ENCODE measurements around the gene OSBPL6. TPM values are rescaled to one million over a fixed set of nuclear protein-coding genes. Genes with fewer than 3 reads are reported as not detected.

The OSBPL6 gene
- total and polyA plus RNA-seq, 2 donors from 2014 or later: 0.91 to 1.4 TPM

GRCh38 chr2:178221556-178221955 lies 27.2 kb downstream of the OSBPL6 start:
- Histone ChIP-seq H3K36me3 (ENCODE audit: control insufficient read depth in 2 of 3, insufficient read depth in 3 of 3, low read length in 3 of 3) (no peaks in the 10 kb centered on the region), H3K4me1 (ENCODE audit: control insufficient read depth in 2 of 3, insufficient read depth in 2 of 3, low read depth in 1 of 3, low read length in 3 of 3) (no peaks in the 10 kb centered on the region), H3K27me3 (ENCODE audit: control insufficient read depth, insufficient read depth, low read length) (no peaks in the 10 kb centered on the region), H3K27ac (ENCODE audit: low read depth in 2 of 2, low read length in 2 of 2) (no peak overlapping the region), H3K4me3 (ENCODE audit: low read length in 3 of 3) (no peak overlapping the region), H3K9ac (ENCODE audit: low read length in 3 of 3) (no peak overlapping the region), H3K9me3 (ENCODE audit: control insufficient read depth in 2 of 3, insufficient read depth in 1 of 3, low read length in 3 of 3) (no peaks in the 10 kb centered on the region)
- no peak for DNase-seq
- no peak for FAIRE-seq
- intact Hi-C loops (cut with DNase I): no loop called here
- TF ChIP-seq CTCF (IDR thresholded peaks at IDR 0.05; ENCODE audit: borderline replicate concordance, extremely low read depth, insufficient read depth): no peak

GRCh38 chr2:178223806-178224205 lies 29.5 kb downstream of the OSBPL6 start:
- H3K9me3 ChIP-seq (ENCODE audit: control insufficient read depth in 2 of 3, insufficient read depth in 1 of 3, low read length in 3 of 3): no peaks in the 10 kb centered on the region
- no peak overlapping the region for H3K27ac ChIP-seq (ENCODE audit: low read depth in 2 of 2, low read length in 2 of 2)
- no peak overlapping the region for H3K9ac ChIP-seq (ENCODE audit: low read length in 3 of 3)
- no peaks in the 10 kb centered on the region for H3K27me3 ChIP-seq (ENCODE audit: control insufficient read depth, insufficient read depth, low read length)
- no peaks in the 10 kb centered on the region for H3K4me1 ChIP-seq (ENCODE audit: control insufficient read depth in 2 of 3, insufficient read depth in 2 of 3, low read depth in 1 of 3, low read length in 3 of 3)
- intact Hi-C loops (cut with DNase I): no loop called here
- no peak overlapping the region for H3K4me3 ChIP-seq (ENCODE audit: low read length in 3 of 3)
- no peak for TF ChIP-seq CTCF (IDR thresholded peaks at IDR 0.05; ENCODE audit: borderline replicate concordance, extremely low read depth, insufficient read depth)
- FAIRE-seq (no peak), DNase-seq (no peak)
- no peaks in the 10 kb centered on the region for H3K36me3 ChIP-seq (ENCODE audit: control insufficient read depth in 2 of 3, insufficient read depth in 3 of 3, low read length in 3 of 3)

GRCh38 chr2:178225006-178225805 lies 30.9 kb downstream of the OSBPL6 start:
- Histone ChIP-seq H3K9me3 (ENCODE audit: control insufficient read depth in 2 of 3, insufficient read depth in 1 of 3, low read length in 3 of 3) (no peaks in the 10 kb centered on the region), H3K27me3 (ENCODE audit: control insufficient read depth, insufficient read depth, low read length) (no peaks in the 10 kb centered on the region), H3K4me1 (ENCODE audit: control insufficient read depth in 2 of 3, insufficient read depth in 2 of 3, low read depth in 1 of 3, low read length in 3 of 3) (no peaks in the 10 kb centered on the region), H3K27ac (ENCODE audit: low read depth in 2 of 2, low read length in 2 of 2) (no peak overlapping the region), H3K36me3 (ENCODE audit: control insufficient read depth in 2 of 3, insufficient read depth in 3 of 3, low read length in 3 of 3) (no peaks in the 10 kb centered on the region), H3K4me3 (ENCODE audit: low read length in 3 of 3) (no peak overlapping the region), H3K9ac (ENCODE audit: low read length in 3 of 3) (no peak overlapping the region)
- FAIRE-seq (no peak), DNase-seq (no peak)
- intact Hi-C loops (cut with DNase I): no loop called here
- no peak for TF ChIP-seq CTCF (IDR thresholded peaks at IDR 0.05; ENCODE audit: borderline replicate concordance, extremely low read depth, insufficient read depth)

Data from kidney (tissue), 14 donors.